HCT116 (cell line): ENCODE measurements around the gene ENKD1. TPM values are rescaled to one million over a fixed set of nuclear protein-coding genes. Genes with fewer than 3 reads are reported as not detected.
A peak's percentile ranks its signal among the peaks of the same experiment; 100 is the strongest.

Experiments
- ATAC-seq: fragments of 200-7000 bp; cut with Tn5 transposase; 2 replicates; pipeline ENCODE4 v1.9.1; 2020; ENCODE audit warnings: mild to moderate bottlenecking, moderate library complexity
- BruUV-seq: library from RNA; stranded (reverse); fragments of 400-500 nt; replicated peaks from 2 replicates; lab custom pipeline; 2021; lab: Mats Ljungman, UMichigan
- CTCF ChIA-PET: fragments of 300-600 bp; sonication (Branson Sonifier 250); formaldehyde crosslinking; loops from one replicate; lab custom pipeline; 2021; ENCODE audit warnings: antibody characterized with exemption; lab: Charles Lee
- POLR2A ChIA-PET: fragments of 300-600, 350-600 bp; sonication (Branson Sonifier 250); formaldehyde crosslinking; loops from one replicate; lab custom pipeline; 2021; ENCODE audit warnings: antibody characterized with exemption; lab: Charles Lee
- RAD21 ChIA-PET, 2 experiments: fragments of 300-600 bp; sonication (Branson Sonifier 250); formaldehyde crosslinking; loops; one replicate each; lab custom pipeline; 2023; ENCODE audit warnings: low total read pairs in 2 of 2; ENCODE audit not compliant: uncharacterized antibody in 2 of 2, unreplicated experiment in 2 of 2, low non-redundant PET in 1 of 2; lab: Charles Lee
- DNase-seq: peaks from one replicate; pipeline ENCODE4 v3.0.0-alpha.2; 2010; ENCODE audit warnings: low read depth, low spot score
- H2AFZ ChIP-seq: fragments of 200-600 bp; shearing (Covaris generic), sonication (generic); 2 replicates; pipeline ENCODE4 v1.6.1; 2017; ENCODE audit warnings: low read depth, mixed run types, mixed read lengths, antibody characterized with exemption, low read length; ENCODE audit not compliant: poor library complexity, severe bottlenecking
- H3K27ac ChIP-seq: 2 replicates; pipeline ENCODE4 v1.5.1; 2012; ENCODE audit warnings: low read depth, low read length
- H3K27me3 ChIP-seq: fragments of 200-600 bp; sonication (generic); 2 replicates; pipeline ENCODE4 v1.6.1; 2016; ENCODE audit warnings: mixed run types, low read length, mixed read lengths; ENCODE audit not compliant: insufficient read depth
- H3K36me3 ChIP-seq, 2 experiments: fragments of 200-500 bp in 1 of 2; fragments of 200-600 bp in 1 of 2; sonication (Bioruptor generic) in 1 of 2; sonication (generic) in 1 of 2; 2 replicates each; pipeline versions ENCODE4 v1.5.1 to v1.6.1; 2014 to 2016; ENCODE audit warnings: low read length in 2 of 2, inconsistent platforms in 1 of 2, mixed read lengths in 1 of 2, mixed run types in 1 of 2; ENCODE audit not compliant: insufficient read depth in 2 of 2, control insufficient read depth in 1 of 2
- H3K4me1 ChIP-seq, 2 experiments: fragments of 200-600 bp in 1 of 2; sonication (generic) in 1 of 2; 2 replicates each; pipeline versions ENCODE4 v1.5.1 to v1.6.1; 2012 to 2017; ENCODE audit warnings: low read length in 2 of 2, inconsistent platforms in 1 of 2, mild to moderate bottlenecking in 1 of 2, mixed read lengths in 1 of 2, mixed run types in 1 of 2, moderate library complexity in 1 of 2; ENCODE audit not compliant: insufficient read depth in 2 of 2, control insufficient read depth in 1 of 2
- H3K4me2 ChIP-seq: fragments of 200-600 bp; sonication (generic); 2 replicates; pipeline ENCODE4 v1.6.1; 2017; ENCODE audit warnings: mixed run types, low read length, mixed read lengths
- H3K4me3 ChIP-seq, 2 experiments: fragments of 200-600 bp in 1 of 2; sonication (generic) in 1 of 2; replicated peaks in 1 of 2; 2 replicates each; pipeline ENCODE4 v1.5.1; 2011 to 2016; ENCODE audit warnings: low read length in 2 of 2, control low read depth in 1 of 2, low read depth in 1 of 2, mild to moderate bottlenecking in 1 of 2, mixed read lengths in 1 of 2, mixed run types in 1 of 2
- H3K79me2 ChIP-seq: fragments of 200-600 bp; sonication (generic); 2 replicates; pipeline ENCODE4 v1.6.1; 2017; ENCODE audit warnings: mild to moderate bottlenecking, mixed run types, low read length, moderate library complexity, mixed read lengths; ENCODE audit not compliant: insufficient read depth
- H3K9ac ChIP-seq: fragments of 200-600 bp; sonication (generic); 2 replicates; pipeline ENCODE4 v1.6.1; 2016; ENCODE audit warnings: low read length, mixed read lengths
- H3K9me2 ChIP-seq: fragments of 200-600 bp; sonication (generic), shearing (Covaris generic); 2 replicates; pipeline ENCODE4 v1.6.1; 2017; ENCODE audit warnings: mixed run types, mild to moderate bottlenecking, moderate library complexity; ENCODE audit not compliant: insufficient read depth
- H3K9me3 ChIP-seq, 2 experiments: fragments of 200-500 bp in 1 of 2; fragments of 200-600 bp in 1 of 2; sonication (Bioruptor generic) in 1 of 2; sonication (generic) in 1 of 2; 2 replicates each; pipeline ENCODE4 v1.6.1; 2014 to 2017; ENCODE audit warnings: low read length in 2 of 2, mixed read lengths in 2 of 2, inconsistent platforms in 1 of 2, low read depth in 1 of 2, mild to moderate bottlenecking in 1 of 2, mixed run types in 1 of 2, moderate library complexity in 1 of 2; ENCODE audit not compliant: control insufficient read depth in 1 of 2, insufficient read depth in 1 of 2
- H4K20me1 ChIP-seq: fragments of 200-600 bp; sonication (generic), shearing (Covaris generic); 2 replicates; pipeline ENCODE4 v1.6.1; 2017; ENCODE audit warnings: mixed run types, mild to moderate bottlenecking, moderate library complexity; ENCODE audit not compliant: insufficient read depth
- CEBPB ChIP-seq: IDR thresholded peaks from 2 replicates; pipeline ENCODE4 v1.6.1; 2012; ENCODE audit warnings: low read depth
- ELF1 ChIP-seq: IDR thresholded peaks from 2 replicates; pipeline ENCODE4 v1.6.1; 2012; ENCODE audit warnings: low read depth, borderline replicate concordance
- POLR2AphosphoS5 ChIP-seq: IDR thresholded peaks from 2 replicates; pipeline ENCODE4 v1.6.1; 2011; ENCODE audit warnings: mild to moderate bottlenecking, low read depth, low read length, moderate library complexity
- SRF ChIP-seq: IDR thresholded peaks from 2 replicates; pipeline ENCODE4 v1.6.1; 2012; ENCODE audit warnings: low read depth
- ZFX ChIP-seq: fragments of 450-650 bp; IDR thresholded peaks from 2 replicates; pipeline ENCODE4 v1.6.1; 2017
- intact Hi-C: fragments of 100-400 bp; cut with micrococcal nuclease; formaldehyde crosslinking; loops from 2 replicates; pipeline ENCODE4 v1.10.0; 2022
- total RNA-seq: library from RNA; stranded (reverse); gene quantifications from one replicate; pipeline ENCODE4 v1.2.1, GENCODE V29; 2021; ENCODE audit not compliant: unreplicated experiment
- TF ChIP-seq, protein P1 (sequence below), 3 experiments: fragments of 200-600 bp in 1 of 3; sonication (generic) in 1 of 3; IDR thresholded peaks in 2 of 3; conservative IDR thresholded peaks in 1 of 3; 2 replicates each; pipeline ENCODE4 v1.5.1; 2012 to 2017; ENCODE audit warnings: low read depth in 2 of 3, low read length in 2 of 3, antibody characterized with exemption in 1 of 3, borderline replicate concordance in 1 of 3, control low read depth in 1 of 3, mild to moderate bottlenecking in 1 of 3, mixed read lengths in 1 of 3, mixed run types in 1 of 3, moderate library complexity in 1 of 3; ENCODE audit not compliant: insufficient read depth in 1 of 3
- TF ChIP-seq, protein P2 (sequence below): IDR thresholded peaks from 2 replicates; pipeline ENCODE4 v1.6.1; 2012; ENCODE audit warnings: low read depth
- TF ChIP-seq, protein P3 (sequence below): IDR thresholded peaks from 2 replicates; pipeline ENCODE4 v1.6.1; 2012
- TF ChIP-seq, protein P4 (sequence below): IDR thresholded peaks from 2 replicates; pipeline ENCODE4 v1.6.1; 2012

The ENKD1 gene
- total RNA-seq, 1 experiment from 2014 or later, result 16.8 TPM

DNA sequence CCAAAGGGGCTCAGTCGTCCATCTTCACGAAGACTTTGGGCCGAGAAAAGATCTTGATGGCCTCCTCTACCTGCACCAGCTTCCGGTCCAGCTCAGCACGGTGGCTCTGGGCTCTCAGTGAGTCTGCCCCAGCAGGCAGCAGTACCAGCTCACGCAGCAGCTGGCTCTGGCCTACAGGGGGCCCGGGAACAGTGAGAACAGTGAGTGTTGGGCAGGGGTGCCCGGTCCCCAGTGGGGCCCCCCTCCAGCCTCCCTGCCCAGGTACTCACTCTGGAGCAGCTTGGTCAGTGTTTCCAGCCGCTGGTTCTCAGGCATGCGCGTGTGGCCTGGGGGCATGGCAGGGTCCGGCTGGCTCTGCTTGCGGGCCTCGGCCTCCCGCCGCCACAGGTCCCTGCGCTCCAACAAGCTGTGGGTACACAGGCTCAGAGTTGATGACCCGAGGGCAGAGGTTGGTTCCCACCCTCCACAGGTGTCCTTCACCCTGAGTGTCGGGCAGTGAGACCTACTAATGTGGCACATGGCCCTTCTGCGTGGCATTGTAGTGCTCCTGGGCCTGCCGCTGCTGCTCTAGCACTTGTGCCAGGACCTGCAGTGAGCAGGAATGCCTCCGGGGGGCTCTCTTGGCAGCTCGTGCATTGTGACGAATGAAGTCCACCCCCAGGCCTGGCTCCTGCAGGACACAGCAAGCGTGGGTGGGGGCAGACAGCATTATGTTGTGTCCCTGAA is 3.2 kb downstream of the ENKD1 start:
- ChIA-PET CTCF (interaction anchor here (1.1 to 2.0 kb wide), 4 partner anchors 9 to 142 kb away, joined by 3 to 13 read pairs (median 5); no protein-coding TSS in a partner anchor), POLR2A (no interaction called here), RAD21 (no interaction called here)
- no peak overlapping the region for H3K4me2 ChIP-seq
- no peak overlapping the region for H2AFZ ChIP-seq
- peaks cover 9 to 55% of the 10 kb centered on the region in 2 experiments; a peak in 3 of 4 replicates for H3K4me1 ChIP-seq
- H3K79me2 ChIP-seq, result peaks cover 20% of the 10 kb centered on the region; the same call in 1 of the 2 replicates
- intact Hi-C loops, result loop anchor here (10.0 kb wide), 1 partner anchor 709 kb away; no protein-coding TSS in a partner anchor
- no TSS peak for BruUV-seq
- no peaks in the 10 kb centered on the region for H3K36me3 ChIP-seq
- ATAC-seq, result no peak
- H3K27me3 ChIP-seq, result no peaks in the 10 kb centered on the region
- peak overlapping the region; percentile 12; the same call in 1 of the 2 replicates for H3K27ac ChIP-seq
- no peak overlapping the region for H3K4me3 ChIP-seq
- DNase-seq, result peak; percentile 15
- H4K20me1 ChIP-seq, result no peaks in the 10 kb centered on the region
- no peak overlapping the region for H3K9ac ChIP-seq
- H3K9me2 ChIP-seq, result no peaks in the 10 kb centered on the region
- no peaks in the 10 kb centered on the region for H3K9me3 ChIP-seq
- TF ChIP-seq SRF (no peak), ZFX (0 out of 2 replicates have a peak, but pooled peaks have one; percentile 12)
- TF ChIP-seq, protein P1, sequence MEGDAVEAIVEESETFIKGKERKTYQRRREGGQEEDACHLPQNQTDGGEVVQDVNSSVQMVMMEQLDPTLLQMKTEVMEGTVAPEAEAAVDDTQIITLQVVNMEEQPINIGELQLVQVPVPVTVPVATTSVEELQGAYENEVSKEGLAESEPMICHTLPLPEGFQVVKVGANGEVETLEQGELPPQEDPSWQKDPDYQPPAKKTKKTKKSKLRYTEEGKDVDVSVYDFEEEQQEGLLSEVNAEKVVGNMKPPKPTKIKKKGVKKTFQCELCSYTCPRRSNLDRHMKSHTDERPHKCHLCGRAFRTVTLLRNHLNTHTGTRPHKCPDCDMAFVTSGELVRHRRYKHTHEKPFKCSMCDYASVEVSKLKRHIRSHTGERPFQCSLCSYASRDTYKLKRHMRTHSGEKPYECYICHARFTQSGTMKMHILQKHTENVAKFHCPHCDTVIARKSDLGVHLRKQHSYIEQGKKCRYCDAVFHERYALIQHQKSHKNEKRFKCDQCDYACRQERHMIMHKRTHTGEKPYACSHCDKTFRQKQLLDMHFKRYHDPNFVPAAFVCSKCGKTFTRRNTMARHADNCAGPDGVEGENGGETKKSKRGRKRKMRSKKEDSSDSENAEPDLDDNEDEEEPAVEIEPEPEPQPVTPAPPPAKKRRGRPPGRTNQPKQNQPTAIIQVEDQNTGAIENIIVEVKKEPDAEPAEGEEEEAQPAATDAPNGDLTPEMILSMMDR (IDR thresholded peaks at IDR 0.05 in 2 of 3, conservative IDR thresholded peaks at IDR 0.05 in 1 of 3; ENCODE audit: borderline replicate concordance in 1 of 3, insufficient read depth in 1 of 3, low read depth in 2 of 3, low read length in 2 of 3), result peak in 2 of 3 experiments; percentile 51 to 52; a peak in 4 of 6 replicates

DNA sequence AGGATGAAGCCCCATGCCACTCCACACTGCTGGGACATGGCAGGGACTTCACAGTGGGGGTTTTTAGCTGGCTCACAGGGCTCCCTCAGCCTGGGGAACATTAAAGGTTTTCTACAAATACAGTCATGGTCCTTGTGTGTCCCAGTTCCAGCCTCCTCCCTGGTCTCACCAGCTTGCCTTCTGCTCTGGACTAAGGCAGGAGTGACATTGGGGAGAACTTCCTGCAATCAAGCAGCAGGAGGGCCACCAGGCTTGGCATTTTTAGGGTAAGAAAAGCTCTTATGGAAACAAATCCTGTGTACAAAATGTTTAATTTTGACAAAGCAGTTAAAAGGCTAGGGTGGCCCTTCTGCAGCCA is 3.9 kb downstream of the ENKD1 start:
- Histone ChIP-seq H3K27ac (no peak overlapping the region), H3K79me2 (peaks cover 24% of the 10 kb centered on the region; the same call in 1 of the 2 replicates), H3K9me3 (no peaks in the 10 kb centered on the region), H3K36me3 (peaks cover 0 to 2% of the 10 kb centered on the region in 2 experiments; a peak in 1 of 4 replicates), H3K9ac (no peak overlapping the region), H3K4me3 (no peak overlapping the region), H3K4me1 (peaks cover 8 to 48% of the 10 kb centered on the region in 2 experiments; a peak in 3 of 4 replicates), H3K9me2 (no peaks in the 10 kb centered on the region), H3K4me2 (no peak overlapping the region), H2AFZ (no peak overlapping the region), H3K27me3 (no peaks in the 10 kb centered on the region), H4K20me1 (no peaks in the 10 kb centered on the region)
- no peak for ATAC-seq
- CTCF ChIA-PET, result interaction anchor here (1.1 to 2.0 kb wide), 3 partner anchors 10 to 142 kb away, joined by 3 to 13 read pairs (median 5); no protein-coding TSS in a partner anchor
- BruUV-seq, result no TSS peak
- DNase-seq, result no peak
- intact Hi-C loops, result loop anchor here (10.0 kb wide), 1 partner anchor 708 kb away; no protein-coding TSS in a partner anchor
- RAD21 ChIA-PET, result no interaction called here
- POLR2A ChIA-PET, result no interaction called here
- TF ChIP-seq CEBPB (no peak), POLR2AphosphoS5 (no peak), ZFX (no peak), SRF (no peak), ELF1 (no peak)
- TF ChIP-seq, protein P2, sequence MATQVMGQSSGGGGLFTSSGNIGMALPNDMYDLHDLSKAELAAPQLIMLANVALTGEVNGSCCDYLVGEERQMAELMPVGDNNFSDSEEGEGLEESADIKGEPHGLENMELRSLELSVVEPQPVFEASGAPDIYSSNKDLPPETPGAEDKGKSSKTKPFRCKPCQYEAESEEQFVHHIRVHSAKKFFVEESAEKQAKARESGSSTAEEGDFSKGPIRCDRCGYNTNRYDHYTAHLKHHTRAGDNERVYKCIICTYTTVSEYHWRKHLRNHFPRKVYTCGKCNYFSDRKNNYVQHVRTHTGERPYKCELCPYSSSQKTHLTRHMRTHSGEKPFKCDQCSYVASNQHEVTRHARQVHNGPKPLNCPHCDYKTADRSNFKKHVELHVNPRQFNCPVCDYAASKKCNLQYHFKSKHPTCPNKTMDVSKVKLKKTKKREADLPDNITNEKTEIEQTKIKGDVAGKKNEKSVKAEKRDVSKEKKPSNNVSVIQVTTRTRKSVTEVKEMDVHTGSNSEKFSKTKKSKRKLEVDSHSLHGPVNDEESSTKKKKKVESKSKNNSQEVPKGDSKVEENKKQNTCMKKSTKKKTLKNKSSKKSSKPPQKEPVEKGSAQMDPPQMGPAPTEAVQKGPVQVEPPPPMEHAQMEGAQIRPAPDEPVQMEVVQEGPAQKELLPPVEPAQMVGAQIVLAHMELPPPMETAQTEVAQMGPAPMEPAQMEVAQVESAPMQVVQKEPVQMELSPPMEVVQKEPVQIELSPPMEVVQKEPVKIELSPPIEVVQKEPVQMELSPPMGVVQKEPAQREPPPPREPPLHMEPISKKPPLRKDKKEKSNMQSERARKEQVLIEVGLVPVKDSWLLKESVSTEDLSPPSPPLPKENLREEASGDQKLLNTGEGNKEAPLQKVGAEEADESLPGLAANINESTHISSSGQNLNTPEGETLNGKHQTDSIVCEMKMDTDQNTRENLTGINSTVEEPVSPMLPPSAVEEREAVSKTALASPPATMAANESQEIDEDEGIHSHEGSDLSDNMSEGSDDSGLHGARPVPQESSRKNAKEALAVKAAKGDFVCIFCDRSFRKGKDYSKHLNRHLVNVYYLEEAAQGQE, result no peak
- TF ChIP-seq, protein P3, sequence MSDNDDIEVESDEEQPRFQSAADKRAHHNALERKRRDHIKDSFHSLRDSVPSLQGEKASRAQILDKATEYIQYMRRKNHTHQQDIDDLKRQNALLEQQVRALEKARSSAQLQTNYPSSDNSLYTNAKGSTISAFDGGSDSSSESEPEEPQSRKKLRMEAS, result no peak
- TF ChIP-seq, protein P4, sequence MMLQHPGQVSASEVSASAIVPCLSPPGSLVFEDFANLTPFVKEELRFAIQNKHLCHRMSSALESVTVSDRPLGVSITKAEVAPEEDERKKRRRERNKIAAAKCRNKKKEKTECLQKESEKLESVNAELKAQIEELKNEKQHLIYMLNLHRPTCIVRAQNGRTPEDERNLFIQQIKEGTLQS, result no peak
